GM12878 (cell line): ENCODE data around the gene NUAK2. TPM values are rescaled to one million over a fixed set of nuclear protein-coding genes. Genes with fewer than 3 reads are reported as not detected.

Source experiments
- ATF3 ChIP-seq: IDR thresholded peaks from 2 replicates; pipeline ENCODE4 v1.6.1; 2011; ENCODE audit warnings: low read depth, mild to moderate bottlenecking, low read length, moderate library complexity, borderline replicate concordance; ENCODE audit errors: extremely low read depth
- EP300 ChIP-seq, 2 experiments: fragments of 150-350 bp in 1 of 2; IDR thresholded peaks; 2 replicates each; pipeline ENCODE4 v1.6.1; 2011 to 2012; ENCODE audit warnings: low read depth in 2 of 2, low read length in 2 of 2, borderline replicate concordance in 1 of 2, improper control_type of control experiment in 1 of 2, inconsistent platforms in 1 of 2; ENCODE audit not compliant: control insufficient read depth in 1 of 2
- FOXM1 ChIP-seq: IDR thresholded peaks from 2 replicates; pipeline ENCODE4 v1.6.1; 2012; ENCODE audit warnings: low read depth, mild to moderate bottlenecking, inconsistent platforms, low read length, moderate library complexity
- IKZF1 ChIP-seq: fragments of 450-650 bp; conservative IDR thresholded peaks from 2 replicates; pipeline ENCODE4 v1.6.1; 2017; ENCODE audit warnings: antibody characterized with exemption, mild to moderate bottlenecking
- IKZF2 ChIP-seq, 2 experiments: fragments of 450-650 bp; IDR thresholded peaks; 2 replicates each; pipeline ENCODE4 v1.6.1; 2017; ENCODE audit warnings: mild to moderate bottlenecking in 2 of 2, moderate library complexity in 2 of 2
- IRF4 ChIP-seq: IDR thresholded peaks from 2 replicates; pipeline ENCODE4 v1.6.1; 2011; ENCODE audit warnings: low read depth, low read length
- IRF5 ChIP-seq: fragments of 450-650 bp; IDR thresholded peaks from 2 replicates; pipeline ENCODE4 v1.6.1; 2017; ENCODE audit warnings: borderline replicate concordance
- KDM1A ChIP-seq: fragments of 200-600 bp; sonication (generic); IDR thresholded peaks from 2 replicates; pipeline ENCODE4 v1.6.1; 2016; ENCODE audit warnings: borderline replicate concordance
- MEF2B ChIP-seq: fragments of 450-650 bp; IDR thresholded peaks from 2 replicates; pipeline ENCODE4 v1.6.1; 2018; ENCODE audit warnings: mild to moderate bottlenecking, moderate library complexity; ENCODE audit not compliant: partially characterized antibody, poor library complexity, severe bottlenecking
- MTA2 ChIP-seq: fragments of 450-650 bp; IDR thresholded peaks from 2 replicates; pipeline ENCODE4 v1.6.1; 2016; ENCODE audit warnings: low read depth, mild to moderate bottlenecking, moderate library complexity
- MTA3 ChIP-seq: IDR thresholded peaks from 2 replicates; pipeline ENCODE4 v1.6.1; 2012; ENCODE audit warnings: low read length, inconsistent platforms, borderline replicate concordance
- RUNX3 ChIP-seq: IDR thresholded peaks from 2 replicates; pipeline ENCODE4 v1.6.1; 2012; ENCODE audit warnings: low read length, inconsistent platforms
- SIN3A ChIP-seq: IDR thresholded peaks from 2 replicates; pipeline ENCODE4 v1.6.1; 2012; ENCODE audit warnings: low read depth, low read length, improper control_type of control experiment
- SP1 ChIP-seq: IDR thresholded peaks from one replicate; pipeline ENCODE4 v1.6.1; 2011; ENCODE audit warnings: low read depth, low read length
- SRF ChIP-seq, 2 experiments: IDR thresholded peaks; 2 replicates each; pipeline ENCODE4 v1.6.1; 2011; ENCODE audit warnings: low read depth in 2 of 2, low read length in 2 of 2, mild to moderate bottlenecking in 1 of 2, moderate library complexity in 1 of 2
- STAT3 ChIP-seq: IDR thresholded peaks from 2 replicates; pipeline ENCODE4 v1.6.1; 2011; ENCODE audit warnings: low read depth, low read length, improper control_type of control experiment
- TCF12 ChIP-seq: IDR thresholded peaks from 2 replicates; pipeline ENCODE4 v1.6.1; 2011; ENCODE audit warnings: low read depth, mild to moderate bottlenecking, low read length
- TCF3 ChIP-seq: IDR thresholded peaks from 2 replicates; pipeline ENCODE4 v1.6.1; 2012; ENCODE audit warnings: low read depth, mild to moderate bottlenecking, low read length, borderline replicate concordance; ENCODE audit not compliant: insufficient read depth
- ZNF24 ChIP-seq: fragments of 450-650 bp; IDR thresholded peaks from 2 replicates; pipeline ENCODE4 v1.6.1; 2017; ENCODE audit warnings: antibody characterized with exemption, mild to moderate bottlenecking
- ZNF384 ChIP-seq: IDR thresholded peaks from 2 replicates; pipeline ENCODE4 v1.6.1; 2012; ENCODE audit warnings: low read depth, mild to moderate bottlenecking, low read length, improper control_type of control experiment, borderline replicate concordance
- ZNF687 ChIP-seq: fragments of 450-650 bp; IDR thresholded peaks from 2 replicates; pipeline ENCODE4 v1.6.1; 2017; ENCODE audit warnings: mild to moderate bottlenecking, moderate library complexity
- ZSCAN29 ChIP-seq: fragments of 450-650 bp; IDR thresholded peaks from 2 replicates; pipeline ENCODE4 v1.6.1; 2017; ENCODE audit warnings: mild to moderate bottlenecking, moderate library complexity
- polyA plus RNA-seq, 11 experiments: library from polyadenylated mRNA; depleted of rRNA in 4 of 11; unstranded in 6 of 11; stranded (reverse) in 5 of 11; fragments of >200 nt; fragmentation: Nextera tagmentation in 4 of 11; fragmentation: Illumina TruSeq in 1 of 11; extraction: Ambion mirVana in 4 of 11; extraction: Trizol in 1 of 11; gene quantifications; 1 replicate in 1 of 11; 2 replicates in 10 of 11; pipeline versions ENCODE4 v1.2.1 to v1.2.3, GENCODE V29; 2011 to 2016; ENCODE audit warnings: inconsistent platforms in 2 of 11, missing spikeins in 2 of 11, low read depth in 1 of 11
- total RNA-seq, 4 experiments: library from RNA; depleted of rRNA in 3 of 4; stranded (reverse); fragments of >200 nt in 3 of 4; fragmentation: Illumina TruSeq in 1 of 4; extraction: Trizol in 1 of 4; gene quantifications; 2 replicates each; pipeline versions ENCODE4 v1.2.1 to v1.2.3, GENCODE V29; 2013 to 2021
- TF ChIP-seq, protein P1 (sequence below): fragments of 450-650 bp; conservative IDR thresholded peaks from 2 replicates; pipeline ENCODE4 v1.6.1; 2017; ENCODE audit warnings: mild to moderate bottlenecking, moderate library complexity

NUAK2 gene
- total and polyA plus RNA-seq, 10 of the 15 experiments (the other 5 are each of a cell fraction or from before 2014, with no cell fraction given): 0.27 to 3.0 (median 1.2) TPM

GRCh38 chr1:205313563-205314308, 7.8 kb downstream of the NUAK2 start (continued):
- TF ChIP-seq IRF5: no peak
- no peak for TF ChIP-seq ZSCAN29
- peak; percentile 92 for TF ChIP-seq IKZF1
- no peak for TF ChIP-seq SIN3A
- no peak for TF ChIP-seq ATF3
- TF ChIP-seq ZNF24: no peak
- peak; percentile 70; the same call in 1 of the 2 replicates for TF ChIP-seq TCF12
- peak; percentile 35; the same call in 1 of the 2 replicates for TF ChIP-seq IRF4
- peak; percentile 65; the same call in 1 of the 2 replicates for TF ChIP-seq FOXM1
- TF ChIP-seq TCF3: no peak
- TF ChIP-seq RUNX3: peak; percentile 69
- peak; percentile 99 for TF ChIP-seq MEF2B
- peak; percentile 68; a peak in 2 of 4 replicates for TF ChIP-seq EP300 (IDR thresholded peaks at IDR 0.05; ENCODE audit: borderline replicate concordance in 1 of 2, control insufficient read depth in 1 of 2, low read depth in 2 of 2, low read length in 2 of 2)
- TF ChIP-seq, protein P1, sequence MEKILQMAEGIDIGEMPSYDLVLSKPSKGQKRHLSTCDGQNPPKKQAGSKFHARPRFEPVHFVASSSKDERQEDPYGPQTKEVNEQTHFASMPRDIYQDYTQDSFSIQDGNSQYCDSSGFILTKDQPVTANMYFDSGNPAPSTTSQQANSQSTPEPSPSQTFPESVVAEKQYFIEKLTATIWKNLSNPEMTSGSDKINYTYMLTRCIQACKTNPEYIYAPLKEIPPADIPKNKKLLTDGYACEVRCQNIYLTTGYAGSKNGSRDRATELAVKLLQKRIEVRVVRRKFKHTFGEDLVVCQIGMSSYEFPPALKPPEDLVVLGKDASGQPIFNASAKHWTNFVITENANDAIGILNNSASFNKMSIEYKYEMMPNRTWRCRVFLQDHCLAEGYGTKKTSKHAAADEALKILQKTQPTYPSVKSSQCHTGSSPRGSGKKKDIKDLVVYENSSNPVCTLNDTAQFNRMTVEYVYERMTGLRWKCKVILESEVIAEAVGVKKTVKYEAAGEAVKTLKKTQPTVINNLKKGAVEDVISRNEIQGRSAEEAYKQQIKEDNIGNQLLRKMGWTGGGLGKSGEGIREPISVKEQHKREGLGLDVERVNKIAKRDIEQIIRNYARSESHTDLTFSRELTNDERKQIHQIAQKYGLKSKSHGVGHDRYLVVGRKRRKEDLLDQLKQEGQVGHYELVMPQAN: no peak
- TF ChIP-seq MTA2: peak; percentile 76; the same call in 1 of the 2 replicates
- peak; percentile 71; the same call in 1 of the 2 replicates for TF ChIP-seq STAT3
- TF ChIP-seq KDM1A: no peak
- peak; percentile 92 for TF ChIP-seq ZNF384
- peak; percentile 40; the same call in 1 of the 2 replicates for TF ChIP-seq MTA3
- no peak for TF ChIP-seq SRF (IDR thresholded peaks at IDR 0.05; ENCODE audit: low read depth in 2 of 2, low read length in 2 of 2)
- peak; percentile 92 for TF ChIP-seq ZNF687
- TF ChIP-seq SP1: peak; percentile 23
- peak; percentile 84 to 92 for TF ChIP-seq IKZF2 (IDR thresholded peaks at IDR 0.05)
